CD4-positive, alpha-beta T cell treated with Interferon gamma for 1 hour (primary cell): ENCODE results near the gene AGXT2.
"Not testable (repeated sequence)": the region's sequence is repeated elsewhere in the genome, so short reads cannot be mapped to it uniquely, and the experiment has no call there.

ENCODE experiments used
- DNase-seq: peaks from one replicate; pipeline ENCODE4 v3.0.0-alpha.2; 2020

Gene AGXT2

DNA sequence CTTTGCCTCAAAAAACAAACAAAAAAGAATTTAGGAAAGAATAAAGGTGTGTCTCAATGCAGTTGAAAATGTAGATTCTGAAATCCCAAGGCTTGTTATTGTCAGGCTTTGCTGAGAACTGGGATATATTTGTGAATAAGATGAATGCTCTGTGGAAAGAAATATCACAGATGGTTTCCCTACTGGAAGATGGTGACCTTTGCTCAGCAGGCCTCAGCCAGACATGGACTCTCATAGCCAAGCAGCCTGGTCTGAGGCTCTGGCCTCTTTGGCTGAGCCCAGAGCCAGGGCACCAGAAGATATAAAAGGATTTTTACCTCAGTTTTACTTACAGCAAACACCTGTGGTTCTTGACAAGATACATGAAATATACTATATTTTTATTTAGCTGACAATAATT lies 37.1 kb downstream of the AGXT2 start:
- no peak for DNase-seq

- DNase-seq: no peak
Observed at GRCh38 chr5:35009657-35010056, 38.1 kb downstream of the AGXT2 start.

GRCh38 chr5:35009019-35009418 lies 38.7 kb downstream of the AGXT2 start:
- no peak for DNase-seq

DNA sequence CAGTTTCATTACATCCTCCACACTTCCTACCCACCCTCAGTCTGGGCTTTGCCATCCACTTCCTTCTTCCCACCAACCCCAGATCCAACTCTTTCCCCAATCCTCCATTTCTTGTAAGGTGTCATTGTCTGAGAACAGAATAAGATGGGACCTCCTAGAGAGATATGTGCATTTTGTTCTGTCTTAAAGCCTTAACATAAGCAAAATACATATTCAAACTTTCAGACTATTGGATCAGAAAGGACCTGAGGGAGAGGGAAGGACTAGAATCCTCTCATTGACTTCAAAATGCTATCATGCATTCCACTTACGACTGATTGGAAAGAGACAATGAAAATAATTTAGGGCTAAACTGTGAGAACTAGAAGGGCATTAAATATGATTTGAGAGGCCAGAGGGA lies 43.0 kb downstream of the AGXT2 start:
- no peak for DNase-seq

GRCh38 chr5:35004200-35004599 lies 43.5 kb downstream of the AGXT2 start:
- no peak for DNase-seq

DNA sequence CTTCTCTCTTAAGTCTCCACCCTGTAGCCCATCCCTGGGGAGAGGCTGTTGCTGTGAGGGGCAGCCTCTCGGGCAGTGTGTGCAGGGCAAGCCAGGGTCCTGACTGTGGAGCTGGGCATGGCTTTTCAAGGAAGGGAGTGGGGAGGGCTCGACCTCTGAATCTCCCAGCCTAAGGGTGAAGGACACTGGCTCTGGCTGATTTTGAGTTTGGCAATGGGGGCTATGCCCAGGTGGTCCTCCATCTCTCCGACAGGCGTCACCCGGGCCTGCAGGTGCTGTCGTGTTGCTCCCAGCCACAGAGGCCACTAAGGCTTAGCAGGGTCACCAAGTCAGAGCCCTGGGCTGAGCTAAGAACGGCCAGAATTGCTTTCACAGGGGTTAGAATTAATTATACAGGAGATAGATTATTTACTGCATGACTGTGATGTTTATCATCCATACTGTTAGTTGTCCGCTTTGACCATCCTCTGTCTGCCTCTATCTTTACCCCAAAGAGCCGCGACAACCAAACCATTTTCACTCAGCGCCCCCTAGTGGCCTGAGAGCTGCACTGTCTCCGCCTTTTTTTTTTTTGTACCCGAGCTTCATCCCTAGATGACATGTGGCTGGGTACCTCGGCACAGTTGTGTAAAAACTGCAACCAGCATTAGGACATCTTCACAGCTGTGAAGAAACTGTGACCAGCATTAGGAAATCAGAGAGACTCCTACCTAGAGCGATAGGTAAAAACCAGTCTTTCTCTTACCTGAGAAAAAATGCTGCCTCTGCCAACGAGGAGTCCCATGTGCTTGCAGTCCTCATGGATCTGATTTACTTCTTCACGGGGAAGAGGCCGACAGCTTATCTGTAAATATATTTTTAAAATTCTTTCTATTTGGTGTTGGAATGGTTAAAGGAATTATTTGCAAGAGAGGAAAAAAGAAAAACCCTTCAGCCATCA lies 44.5 kb downstream of the AGXT2 start:
- peak; percentile 7 for DNase-seq

GRCh38 chr5:35002459-35002858 lies 45.3 kb downstream of the AGXT2 start:
- DNase-seq: no peak

DNA sequence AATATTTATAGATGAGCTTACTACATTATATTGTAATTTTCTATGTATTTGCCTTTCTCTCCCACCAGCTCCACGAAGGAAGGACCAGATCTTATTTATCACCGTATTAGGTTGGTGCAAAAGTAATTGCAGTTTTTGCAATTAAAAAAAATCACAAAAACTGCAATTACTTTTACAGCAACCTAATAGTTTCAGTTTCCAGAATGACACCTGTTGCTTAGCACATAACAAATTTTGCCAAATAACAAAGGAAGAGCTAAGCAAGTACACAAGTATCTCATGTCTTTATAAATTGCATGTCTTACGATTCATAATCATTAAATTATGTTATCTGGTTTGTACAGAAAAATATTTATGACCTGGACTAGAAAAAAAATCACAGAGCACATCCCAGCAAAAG lies 45.9 kb downstream of the AGXT2 start:
- DNase-seq: no peak

GRCh38 chr5:34998058-34998789 lies 49.5 kb downstream of the AGXT2 start:
- DNase-seq: no peak

GRCh38 chr5:34996261-34996660 lies 51.5 kb downstream of the AGXT2 start:
- DNase-seq: no peak

- no peak for DNase-seq
Observed at GRCh38 chr5:34993951-34994350, 53.8 kb downstream of the AGXT2 start.

GRCh38 chr5:34991486-34992238 lies 56.1 kb downstream of the AGXT2 start:
- DNase-seq: no peak

- no peak for DNase-seq
Observed at GRCh38 chr5:34986965-34987364, 60.8 kb downstream of the AGXT2 start.

GRCh38 chr5:34982823-34983222 lies 64.9 kb downstream of the AGXT2 start:
- no peak for DNase-seq

- DNase-seq: no peak
Observed at GRCh38 chr5:34978681-34979080, 69.1 kb downstream of the AGXT2 start.

- no peak for DNase-seq
Observed at GRCh38 chr5:34977934-34978613, 69.7 kb downstream of the AGXT2 start.

GRCh38 chr5:34976347-34976746 lies 71.4 kb downstream of the AGXT2 start:
- DNase-seq: no peak

DNA sequence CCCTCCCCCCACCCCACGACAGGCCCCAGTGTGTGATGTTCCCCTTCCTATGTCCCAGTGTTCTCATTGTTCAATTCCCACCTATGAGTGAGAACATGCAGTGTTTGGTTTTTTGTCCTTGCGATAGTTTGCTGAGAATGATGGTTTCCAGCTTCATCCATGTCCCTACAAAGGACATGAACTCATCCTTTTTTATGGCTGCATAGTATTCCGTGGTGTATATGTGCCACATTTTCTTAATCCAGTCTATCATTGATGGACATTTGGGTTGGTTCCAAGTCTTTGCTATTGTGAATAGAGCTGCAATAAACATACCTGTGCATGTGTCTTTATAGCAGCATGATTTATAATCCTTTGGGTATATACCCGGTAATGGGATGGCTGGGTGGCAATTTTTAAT lies 76.1 kb downstream of the AGXT2 start:
- not testable (repeated sequence) for DNase-seq

- DNase-seq: no peak
Observed at GRCh38 chr5:34970552-34970951, 77.2 kb downstream of the AGXT2 start.

DNA sequence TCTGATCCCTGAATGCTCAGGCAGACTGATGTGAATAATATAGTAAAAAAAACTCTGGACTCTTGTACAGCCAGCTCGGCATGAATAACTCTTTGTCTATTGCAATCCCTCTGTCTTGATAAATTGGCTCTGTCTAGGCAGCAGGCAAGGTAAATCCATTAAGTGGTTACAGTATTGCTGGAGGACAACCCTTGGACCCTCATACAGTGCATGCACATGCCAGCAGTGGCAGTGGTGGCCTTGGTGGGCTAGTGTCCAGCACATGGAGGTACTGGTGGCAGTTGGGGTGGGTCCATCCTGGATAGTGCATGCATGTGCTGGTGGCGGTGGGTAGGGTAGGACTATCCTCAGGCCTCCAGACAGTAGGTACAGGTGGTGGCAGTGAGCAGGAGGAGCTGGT lies 79.5 kb downstream of the AGXT2 start:
- no peak for DNase-seq

- no peak for DNase-seq
Observed at GRCh38 chr5:34967540-34967939, 80.2 kb downstream of the AGXT2 start.

GRCh38 chr5:34959323-34959722 lies 88.4 kb downstream of the AGXT2 start:
- DNase-seq: no peak
